Measurements from ENCODE around the gene VAV1.

VAV1 gene

GRCh38 chr19:6894313-6894712, 121.8 kb downstream of the VAV1 start:
- no peak for DNase-seq (ENCODE audit: low spot score)

- no peak for DNase-seq (ENCODE audit: low spot score)
These were observed 130.9 kb downstream of the VAV1 start for GRCh38 chr19:6903446-6903845.

- DNase-seq (ENCODE audit: low spot score) = no peak
These were observed 134.1 kb downstream of the VAV1 start for GRCh38 chr19:6906559-6907060.
